Inflammatory macrophage treated with lipopolysaccharide for 1 hour (primary cell): ENCODE data around the gene TP53RK.

ENCODE experiments used
- DNase-seq, 2 donors: peaks; one replicate each; pipeline ENCODE4 v3.0.0-alpha.2; 2020 to 2022

Gene TP53RK

GRCh38 chr20:46657137-46657536, 32.1 kb downstream of the TP53RK start:
- no peak for DNase-seq

- no peak for DNase-seq
These were observed 36.5 kb downstream of the TP53RK start for GRCh38 chr20:46652699-46653098.

DNA sequence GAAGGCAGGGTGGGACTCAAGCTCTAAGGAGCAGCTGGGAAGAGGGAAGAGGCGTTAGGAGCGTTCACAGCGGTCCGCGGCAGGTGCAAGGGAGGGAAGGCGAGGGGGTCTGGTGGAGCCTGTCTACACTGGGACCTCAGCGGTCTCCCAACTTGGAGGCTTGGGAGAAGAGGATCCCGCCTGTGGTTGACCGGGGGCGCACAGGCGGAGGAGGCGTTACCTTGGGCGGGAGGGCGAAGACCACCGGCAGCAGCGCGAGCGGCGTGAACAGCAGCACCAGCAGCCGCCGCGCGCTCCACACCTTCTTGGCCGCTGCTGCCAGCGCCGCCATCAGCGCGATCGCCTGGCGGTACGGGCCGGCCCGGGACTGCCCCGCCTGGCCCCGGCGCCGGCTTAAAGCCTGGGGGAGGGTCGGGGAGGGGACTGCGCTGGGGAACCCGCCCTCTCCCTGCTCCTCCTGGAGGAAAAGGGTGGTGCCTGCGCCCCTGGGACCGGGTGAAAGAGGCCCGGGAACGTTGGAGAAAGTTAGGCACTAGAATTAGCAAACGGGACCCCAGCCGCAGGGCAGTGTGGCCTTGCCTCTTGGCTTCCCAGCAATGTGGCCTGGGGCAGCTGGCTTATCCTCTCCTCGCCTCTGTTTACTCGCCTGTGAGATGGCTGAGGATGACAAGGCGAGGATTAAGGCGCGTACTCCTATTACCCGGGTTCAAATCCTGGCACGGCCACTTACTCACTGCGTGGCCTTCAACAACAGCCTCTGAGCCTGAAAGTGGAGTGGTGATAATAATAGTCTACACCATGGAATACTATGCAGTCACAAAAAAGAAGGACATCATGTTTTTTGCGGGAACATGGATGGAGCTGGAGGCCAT, 37.9 kb downstream of the TP53RK start, which contains the start of gene SLC13A3:
Gene SLC13A3, minus strand, starts transcription at position 369 of the 872 bp plus-strand sequence. Its CDS starts 38 bp downstream, at position 331.
- no peak for DNase-seq

DNA sequence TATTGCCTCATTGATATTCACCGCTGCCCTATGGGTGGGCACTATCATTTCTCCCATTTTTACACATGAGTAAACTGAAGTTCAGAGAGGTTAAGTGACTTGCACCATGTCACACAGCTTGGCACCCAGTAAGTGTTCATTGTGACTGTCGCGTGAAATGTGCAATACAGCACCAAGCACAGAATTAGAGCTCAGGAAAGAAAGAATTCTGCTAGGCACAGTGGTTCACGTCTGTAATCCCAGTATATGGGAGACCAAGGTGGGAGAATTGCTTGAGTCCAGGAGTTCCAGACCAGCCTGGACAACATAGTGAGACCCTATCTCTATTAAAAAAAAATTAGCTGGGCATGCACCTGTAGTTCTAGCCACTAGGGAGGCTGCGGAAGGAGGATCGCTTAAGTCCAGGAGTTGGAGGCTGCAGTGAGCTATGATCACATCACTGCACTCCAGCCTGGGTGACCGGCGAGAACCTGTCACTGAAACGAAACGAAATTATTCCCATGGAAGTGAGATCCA, 38.6 kb downstream of the TP53RK start:
- no peak for DNase-seq

- no peak for DNase-seq
These were observed 39.2 kb downstream of the TP53RK start for GRCh38 chr20:46649965-46650542.

DNA sequence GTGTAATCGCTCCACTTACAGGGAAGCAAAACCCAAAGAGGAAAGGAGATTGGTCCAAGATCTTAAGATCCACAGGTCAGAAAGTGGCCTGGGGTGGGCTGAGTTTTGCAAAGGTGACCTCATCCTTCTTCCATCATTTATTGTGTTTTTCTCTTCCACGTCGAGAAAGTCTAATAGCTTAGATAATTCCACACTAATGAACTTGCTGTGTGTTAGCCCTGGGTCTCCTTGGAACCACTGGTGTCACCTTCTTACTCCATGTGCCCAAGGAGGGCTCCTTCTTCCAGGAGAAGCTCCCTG, 39.6 kb downstream of the TP53RK start:
- DNase-seq, result no peak

- DNase-seq, result peak; percentile 31 to 41
These were observed 40.2 kb downstream of the TP53RK start for GRCh38 chr20:46648903-46649649.

GRCh38 chr20:46647469-46647868, 41.8 kb downstream of the TP53RK start:
- DNase-seq, result no peak

- no peak for DNase-seq
These were observed 42.4 kb downstream of the TP53RK start for GRCh38 chr20:46646659-46647380.

DNA sequence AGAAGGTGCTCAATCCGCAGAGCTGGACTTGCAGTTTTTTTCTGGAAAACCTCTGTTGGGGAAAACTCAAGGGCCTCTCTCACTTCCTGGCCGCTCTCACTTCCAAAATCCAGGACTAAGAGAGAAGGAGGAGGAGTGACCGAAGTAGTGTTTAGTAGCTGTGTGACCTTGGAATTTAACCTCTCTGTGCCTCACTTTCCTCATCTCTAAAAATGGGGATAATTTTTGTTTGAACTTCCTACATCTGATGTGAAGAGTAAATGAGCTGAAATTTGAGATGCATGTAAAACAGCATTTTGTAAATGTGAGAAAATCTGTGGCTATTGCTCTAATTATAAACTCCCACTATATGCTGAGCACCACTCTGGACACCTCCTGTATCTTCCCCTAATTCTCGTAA, 43.1 kb downstream of the TP53RK start:
- no peak for DNase-seq

GRCh38 chr20:46644733-46645132, 44.5 kb downstream of the TP53RK start:
- no peak for DNase-seq

GRCh38 chr20:46644160-46644559, 45.1 kb downstream of the TP53RK start:
- DNase-seq, result no peak

DNA sequence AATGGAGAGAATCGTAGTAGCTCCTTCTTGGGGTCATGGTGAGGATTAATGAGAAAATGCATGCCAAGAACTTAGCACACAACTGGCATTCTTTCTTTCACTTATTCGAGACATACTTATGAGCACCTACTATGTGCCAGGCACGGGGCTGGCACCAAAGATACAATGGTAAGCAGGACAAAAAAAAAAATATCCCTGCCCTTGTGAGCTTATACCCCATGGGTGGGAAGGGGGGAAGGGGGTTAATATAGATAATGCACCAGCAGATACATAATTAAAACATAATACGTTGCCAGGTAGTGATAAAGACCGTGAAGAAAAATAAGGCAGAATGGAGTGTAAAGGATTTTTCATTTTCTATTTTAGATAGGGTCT, 46.3 kb downstream of the TP53RK start:
- no peak for DNase-seq

GRCh38 chr20:46642265-46642968, 46.8 kb downstream of the TP53RK start:
- DNase-seq, result no peak

GRCh38 chr20:46641424-46641823, 47.8 kb downstream of the TP53RK start:
- DNase-seq, result no peak

DNA sequence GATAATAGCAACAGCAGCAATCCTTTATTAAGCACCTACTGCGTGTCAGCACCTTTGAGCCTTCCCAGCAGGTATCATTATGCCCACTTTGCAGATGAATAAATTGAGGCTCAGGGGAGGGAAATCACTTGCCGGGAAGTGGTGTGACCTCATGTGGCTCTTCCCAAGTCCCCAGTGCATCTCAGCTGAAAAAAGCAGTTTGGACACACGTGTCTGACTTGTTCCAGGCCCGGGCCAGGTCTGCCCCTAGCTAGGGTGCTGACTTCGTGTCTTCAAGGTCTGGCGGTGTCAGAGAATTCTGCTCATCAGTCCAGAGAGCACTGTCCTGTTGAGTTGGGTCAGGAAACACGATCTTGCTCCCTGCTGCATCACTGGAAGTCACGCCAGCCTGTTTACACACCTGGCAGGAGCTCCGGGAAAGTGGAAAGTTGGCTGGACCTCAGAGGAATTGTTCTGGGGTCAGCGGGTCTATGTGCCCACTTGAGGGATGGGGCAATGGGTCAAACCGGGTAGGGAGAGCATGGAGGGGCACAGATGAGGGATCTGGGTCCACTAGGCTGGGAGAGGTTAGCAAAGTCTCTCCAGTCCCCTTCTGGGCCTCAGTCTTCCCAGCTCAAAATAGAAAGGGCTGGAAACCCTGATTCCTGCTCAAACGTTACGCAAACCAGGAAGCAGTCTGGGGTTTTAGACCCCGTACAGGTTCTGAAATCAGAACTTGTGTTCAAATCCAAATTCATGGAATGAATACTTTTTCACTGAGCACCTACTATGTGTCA, 48.5 kb downstream of the TP53RK start:
- DNase-seq, result no peak

DNA sequence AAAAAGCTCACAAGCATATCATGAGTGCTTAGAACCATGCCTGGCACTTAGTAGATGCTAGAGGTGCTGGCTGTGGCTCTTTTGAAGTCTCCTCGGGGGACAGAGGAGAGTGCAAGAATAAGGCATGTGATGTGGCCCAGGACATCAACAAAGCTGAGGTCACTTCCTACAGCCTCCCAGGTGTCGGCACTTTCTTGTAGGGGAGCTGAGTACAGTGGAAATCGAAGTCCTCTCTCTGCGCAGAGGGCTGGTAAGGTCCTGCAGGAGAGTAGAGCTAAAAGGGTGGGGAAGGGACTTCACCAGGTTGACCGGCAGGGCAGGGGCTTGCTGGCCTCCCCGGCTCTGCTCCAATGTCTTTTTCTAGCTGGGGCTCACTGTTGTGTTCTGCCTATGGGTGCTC, 49.2 kb downstream of the TP53RK start:
- no peak for DNase-seq

DNA sequence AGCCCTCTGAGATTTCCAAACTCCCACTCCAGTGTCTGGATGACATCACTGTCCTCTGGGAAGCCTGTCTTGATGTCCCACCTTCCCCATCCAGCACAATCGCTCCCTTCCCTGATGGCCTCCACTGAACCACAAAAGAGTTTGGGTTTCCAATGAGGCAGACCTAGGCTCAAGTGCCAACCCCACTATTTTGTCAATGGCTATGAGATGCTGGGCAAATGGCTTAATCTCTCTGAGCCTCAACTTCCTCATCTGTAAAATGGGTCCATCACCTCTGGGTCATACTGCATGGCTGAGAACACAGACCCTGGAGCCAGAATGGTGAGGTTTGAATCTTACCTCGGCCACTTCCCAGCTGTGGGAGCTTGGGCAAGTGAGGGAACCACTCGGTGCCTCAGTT, 49.7 kb downstream of the TP53RK start:
- DNase-seq, result no peak

- DNase-seq, result no peak
These were observed 50.4 kb downstream of the TP53RK start for GRCh38 chr20:46638898-46639274.

DNA sequence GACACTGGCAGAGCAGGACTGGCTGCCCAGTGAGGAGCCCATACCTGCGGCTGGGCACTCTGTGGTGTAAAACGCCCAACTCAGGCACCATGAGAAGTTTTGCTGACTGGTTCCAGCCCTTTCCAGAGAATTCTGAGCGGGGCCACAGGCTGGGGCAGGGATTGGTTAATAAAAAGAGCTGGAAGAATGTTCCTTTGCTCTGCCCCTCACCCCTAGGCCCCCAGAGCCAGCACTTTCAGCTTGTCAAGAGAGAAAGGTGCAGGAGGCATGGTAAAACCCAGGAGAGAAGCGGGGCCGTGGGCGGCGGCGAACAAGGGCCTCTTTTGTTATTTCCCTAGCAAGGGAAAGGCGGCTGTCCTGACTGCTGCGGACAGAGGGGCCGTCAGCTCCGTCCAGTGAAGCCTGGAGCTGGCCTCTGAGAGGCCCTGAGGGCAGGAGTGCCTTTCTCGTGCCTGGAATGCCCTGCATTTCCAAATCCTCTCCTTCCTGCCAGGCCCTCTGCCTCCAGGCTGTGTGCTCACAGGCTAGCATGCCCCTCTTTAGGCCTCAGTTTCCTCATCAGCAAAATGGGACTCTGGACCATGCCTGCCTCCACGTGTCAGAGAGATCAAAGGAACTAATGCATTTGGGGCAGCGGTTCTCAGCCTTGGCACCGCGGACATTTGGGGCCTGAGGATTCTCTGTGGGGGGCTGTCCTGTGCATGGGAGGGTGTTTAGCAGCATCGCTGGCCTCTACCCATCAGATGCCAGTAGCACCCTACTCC, 50.9 kb downstream of the TP53RK start:
- no peak for DNase-seq
